GM12878 (cell line): ENCODE results near the gene HTRA2. TPM values are rescaled to one million over a fixed set of nuclear protein-coding genes. Genes with fewer than 3 reads are reported as not detected.
A peak's percentile ranks its signal among the peaks of the same experiment; 100 is the strongest.
"Not testable (repeated sequence)": the region's sequence is repeated elsewhere in the genome, so short reads cannot be mapped to it uniquely, and the experiment has no call there.

Experiments
- ATAC-seq: fragments of 200-7000 bp; cut with Tn5 transposase; 3 replicates; pipeline ENCODE4 v1.9.1; 2020; ENCODE audit warnings: mild to moderate bottlenecking, moderate library complexity
- BruUV-seq: library from RNA; stranded (reverse); fragments of 400-500 nt; replicated peaks from 2 replicates; lab custom pipeline; 2021; lab: Mats Ljungman, UMichigan
- CTCF ChIA-PET: fragments of 300-600 bp; sonication (Branson Sonifier 250); formaldehyde crosslinking; extraction: SDS; loops from one replicate; lab custom pipeline; 2021; ENCODE audit warnings: inconsistent platforms; lab: Yijun Ruan, JAX
- POLR2A ChIA-PET: fragments of 350-600 bp; formaldehyde crosslinking; extraction: SDS; loops from one replicate; lab custom pipeline; 2021; ENCODE audit warnings: inconsistent platforms; lab: Charles Lee
- RAD21 ChIA-PET: fragments of 300-600 bp; sonication (Branson Sonifier 250); formaldehyde crosslinking; loops from one replicate; lab custom pipeline; 2023; ENCODE audit warnings: antibody characterized with exemption; ENCODE audit not compliant: unreplicated experiment; lab: Charles Lee
- SMC1A ChIA-PET: fragments of 300-600 bp; sonication (Branson Sonifier 250); formaldehyde crosslinking; loops from one replicate; lab custom pipeline; 2023; ENCODE audit not compliant: unreplicated experiment, uncharacterized antibody; lab: Charles Lee
- DNase-seq: peaks from one replicate; pipeline ENCODE4 v3.0.0-alpha.2; 2011; ENCODE audit warnings: low read depth, low spot score
- FAIRE-seq: peaks from 3 replicates; lab custom pipeline; 2011; peaks lifted over from hg19 to GRCh38; lab: Jason Lieb, UNC
- H2AFZ ChIP-seq: 2 replicates; pipeline ENCODE4 v1.6.0; 2011; ENCODE audit warnings: low read depth, low read length, control low read depth; ENCODE audit not compliant: control insufficient read depth
- H3K27ac ChIP-seq: 2 replicates; pipeline ENCODE4 v1.5.1; 2011; ENCODE audit warnings: control low read depth; ENCODE audit not compliant: control insufficient read depth, insufficient read depth
- H3K27me3 ChIP-seq, 2 experiments: replicated peaks in 1 of 2; 2 replicates each; pipeline versions ENCODE4 v1.6.0 to v1.6.1; 2011; ENCODE audit warnings: low read length in 1 of 2; ENCODE audit not compliant: control insufficient read depth in 2 of 2, insufficient read depth in 2 of 2
- H3K36me3 ChIP-seq, 2 experiments: 2 replicates each; pipeline ENCODE4 v1.5.1; 2011; ENCODE audit warnings: low read length in 1 of 2; ENCODE audit not compliant: control insufficient read depth in 2 of 2, insufficient read depth in 2 of 2
- H3K4me1 ChIP-seq: 2 replicates; pipeline ENCODE4 v1.6.1; 2011; ENCODE audit warnings: mild to moderate bottlenecking, low read length, moderate library complexity, mixed read lengths; ENCODE audit not compliant: control insufficient read depth, insufficient read depth
- H3K4me2 ChIP-seq: 2 replicates; pipeline ENCODE4 v1.6.0; 2011; ENCODE audit warnings: control low read depth; ENCODE audit not compliant: control insufficient read depth, insufficient read depth
- H3K4me3 ChIP-seq: fragments of 200-600 bp; sonication (generic); 2 replicates; pipeline ENCODE4 v1.5.1; 2016
- H3K79me2 ChIP-seq: 2 replicates; pipeline ENCODE4 v1.6.0; 2011; ENCODE audit warnings: low read length; ENCODE audit not compliant: control insufficient read depth, insufficient read depth
- H3K9ac ChIP-seq: 2 replicates; pipeline ENCODE4 v1.8.0; 2011; ENCODE audit warnings: low read length, control low read depth, mixed read lengths; ENCODE audit not compliant: control insufficient read depth, insufficient read depth
- H3K9me3 ChIP-seq: replicated peaks from 3 replicates; pipeline ENCODE4 v1.5.1; 2011; ENCODE audit warnings: mild to moderate bottlenecking, low read length; ENCODE audit not compliant: control insufficient read depth, insufficient read depth
- H4K20me1 ChIP-seq: 2 replicates; pipeline ENCODE4 v1.6.0; 2011; ENCODE audit not compliant: control insufficient read depth, insufficient read depth
- WGBS: methylation state at CpG from one replicate; pipeline ENCODE4 v1.1.6; 2016; ENCODE audit warnings: low lambda C conversion rate; ENCODE audit not compliant: insufficient replicate concordance, insufficient coverage; ENCODE audit errors: missing lambda C conversion rate; 5-methylcytosine and 5-hydroxymethylcytosine counted together
- in situ Hi-C: fragments of 300-500 bp; cut with MboI; formaldehyde crosslinking; loops from 9 replicates; pipeline ENCODE4 v1.14.3; 2018; ENCODE audit warnings: mixed read lengths
- intact Hi-C: fragments of 100-400 bp; cut with micrococcal nuclease; formaldehyde crosslinking; loops from one replicate; pipeline ENCODE4 v1.14.2; 2022; ENCODE audit not compliant: unreplicated experiment
- polyA plus RNA-seq, 11 experiments: library from polyadenylated mRNA; depleted of rRNA in 4 of 11; unstranded in 6 of 11; stranded (reverse) in 5 of 11; fragments of >200 nt; fragmentation: Nextera tagmentation in 4 of 11; fragmentation: Illumina TruSeq in 1 of 11; extraction: Ambion mirVana in 4 of 11; extraction: Trizol in 1 of 11; gene quantifications; 1 replicate in 1 of 11; 2 replicates in 10 of 11; pipeline versions ENCODE4 v1.2.1 to v1.2.3, GENCODE V29; 2011 to 2016; ENCODE audit warnings: inconsistent platforms in 2 of 11, missing spikeins in 2 of 11, low read depth in 1 of 11
- total RNA-seq, 4 experiments: library from RNA; depleted of rRNA in 3 of 4; stranded (reverse); fragments of >200 nt in 3 of 4; fragmentation: Illumina TruSeq in 1 of 4; extraction: Trizol in 1 of 4; gene quantifications; 2 replicates each; pipeline versions ENCODE4 v1.2.1 to v1.2.3, GENCODE V29; 2013 to 2021
- TF ChIP-seq, protein P1 (sequence below): fragments of 450-650 bp; IDR thresholded peaks from 2 replicates; pipeline ENCODE4 v1.6.1; 2016; ENCODE audit warnings: mild to moderate bottlenecking

HTRA2 gene
- total and polyA plus RNA-seq, 10 of the 15 experiments (the other 5 are each of a cell fraction or from before 2014, with no cell fraction given) = 42.3 to 73.9 (median 54.6) TPM

DNA sequence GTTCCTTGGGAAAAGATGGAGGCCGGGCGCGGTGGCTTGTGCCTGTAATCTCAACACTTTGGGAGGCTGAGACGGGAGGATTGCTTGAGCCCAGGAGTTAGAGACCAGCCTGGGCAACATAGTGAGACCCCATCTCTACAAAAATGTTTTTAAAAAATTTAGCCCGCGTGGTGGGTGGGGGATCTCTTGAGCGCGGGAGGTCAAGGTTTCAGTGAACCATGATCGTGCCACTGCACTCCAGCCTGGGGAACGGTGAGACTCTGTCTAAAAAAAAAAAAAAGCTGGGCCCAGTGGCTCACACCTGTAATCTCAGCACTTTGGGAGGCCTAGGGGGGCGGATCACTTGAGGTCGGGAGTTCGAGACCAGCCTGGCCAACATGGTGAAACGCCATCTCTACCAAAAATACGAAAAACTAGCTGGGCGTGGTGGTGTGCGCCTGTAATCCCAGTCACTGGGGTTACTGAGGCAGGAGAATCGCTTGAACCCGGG lies 46.0 kb upstream of the HTRA2 start:
- in situ Hi-C loops = loop anchor here (10.0 kb wide), 1 partner anchor 101 kb away; no protein-coding TSS in a partner anchor
- SMC1A ChIA-PET = interaction anchor here (0.6 to 5.7 kb wide), 12 partner anchors 10 to 791 kb away, joined by 3 to 128 read pairs (median 5); partner anchors contain the start of genes INO80B, MRPL53 and WBP1

More for the DNA sequence above, 46.0 kb upstream of the HTRA2 start:
- not testable (repeated sequence) for H3K27me3 ChIP-seq, H4K20me1 ChIP-seq, H3K9me3 ChIP-seq, ATAC-seq, FAIRE-seq, DNase-seq, BruUV-seq, H3K36me3 ChIP-seq
- Histone ChIP-seq H3K79me2 (peaks cover 27% of the 10 kb centered on the region), H2AFZ (peak overlapping the region; percentile 100), H3K4me3 (peak overlapping the region; percentile 97), H3K4me2 (peak overlapping the region; percentile 53), H3K4me1 (peaks cover 13% of the 10 kb centered on the region), H3K9ac (peak overlapping the region; percentile 91), H3K27ac (peak overlapping the region; percentile 96)
- 87% methylated on average over 19 of the region's 19 CpGs for WGBS
- ChIA-PET POLR2A (interaction anchor here (0.8 to 3.6 kb wide), 9 partner anchors 11 to 105 kb away, joined by 3 to 44 read pairs (median 10); partner anchors contain the start of genes AUP1, HTRA2, INO80B and MRPL53), CTCF (interaction anchor here (0.7 to 19.4 kb wide), 19 partner anchors 8 to 242 kb away, joined by 3 to 280 read pairs (median 4); partner anchors contain the start of genes AUP1, C2orf81, HTRA2 and INO80B), RAD21 (interaction anchor here (0.8 to 5.9 kb wide), 9 partner anchors 11 to 104 kb away, joined by 3 to 121 read pairs (median 9); partner anchors contain the start of genes AUP1, HTRA2, INO80B and MRPL53)
- intact Hi-C loops = loop anchor here (1.0 to 2.0 kb wide), 5 partner anchors 19 to 104 kb away; no protein-coding TSS in a partner anchor
- TF ChIP-seq, protein P1, sequence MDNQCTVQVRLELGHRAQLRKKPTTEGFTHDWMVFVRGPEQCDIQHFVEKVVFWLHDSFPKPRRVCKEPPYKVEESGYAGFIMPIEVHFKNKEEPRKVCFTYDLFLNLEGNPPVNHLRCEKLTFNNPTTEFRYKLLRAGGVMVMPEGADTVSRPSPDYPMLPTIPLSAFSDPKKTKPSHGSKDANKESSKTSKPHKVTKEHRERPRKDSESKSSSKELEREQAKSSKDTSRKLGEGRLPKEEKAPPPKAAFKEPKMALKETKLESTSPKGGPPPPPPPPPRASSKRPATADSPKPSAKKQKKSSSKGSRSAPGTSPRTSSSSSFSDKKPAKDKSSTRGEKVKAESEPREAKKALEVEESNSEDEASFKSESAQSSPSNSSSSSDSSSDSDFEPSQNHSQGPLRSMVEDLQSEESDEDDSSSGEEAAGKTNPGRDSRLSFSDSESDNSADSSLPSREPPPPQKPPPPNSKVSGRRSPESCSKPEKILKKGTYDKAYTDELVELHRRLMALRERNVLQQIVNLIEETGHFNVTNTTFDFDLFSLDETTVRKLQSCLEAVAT = 0 out of 2 replicates have a peak, but pooled peaks have one; percentile 37
